MM.1S (cell line): ENCODE measurements around the gene LRMDA.

Experiments used
- EZH2 ChIP-seq: fragments of 300-600 bp; sonication (generic); optimal IDR thresholded peaks from 2 replicates; pipeline ENCODE3; 2017; ENCODE audit warnings: low read depth, mild to moderate bottlenecking, antibody characterized with exemption, low read length, mixed read lengths
- EZH2phosphoT487 ChIP-seq: fragments of 300-600 bp; sonication (generic); IDR thresholded peaks from 2 replicates; pipeline ENCODE4 v1.6.1; 2018; ENCODE audit warnings: antibody characterized with exemption, low read length
- TF ChIP-seq, protein P1 (sequence below): fragments of 300-600 bp; sonication (generic); IDR thresholded peaks from 2 replicates; pipeline ENCODE4 v1.5.1; 2016; ENCODE audit warnings: antibody characterized with exemption, low read length, mixed read lengths

DNA sequence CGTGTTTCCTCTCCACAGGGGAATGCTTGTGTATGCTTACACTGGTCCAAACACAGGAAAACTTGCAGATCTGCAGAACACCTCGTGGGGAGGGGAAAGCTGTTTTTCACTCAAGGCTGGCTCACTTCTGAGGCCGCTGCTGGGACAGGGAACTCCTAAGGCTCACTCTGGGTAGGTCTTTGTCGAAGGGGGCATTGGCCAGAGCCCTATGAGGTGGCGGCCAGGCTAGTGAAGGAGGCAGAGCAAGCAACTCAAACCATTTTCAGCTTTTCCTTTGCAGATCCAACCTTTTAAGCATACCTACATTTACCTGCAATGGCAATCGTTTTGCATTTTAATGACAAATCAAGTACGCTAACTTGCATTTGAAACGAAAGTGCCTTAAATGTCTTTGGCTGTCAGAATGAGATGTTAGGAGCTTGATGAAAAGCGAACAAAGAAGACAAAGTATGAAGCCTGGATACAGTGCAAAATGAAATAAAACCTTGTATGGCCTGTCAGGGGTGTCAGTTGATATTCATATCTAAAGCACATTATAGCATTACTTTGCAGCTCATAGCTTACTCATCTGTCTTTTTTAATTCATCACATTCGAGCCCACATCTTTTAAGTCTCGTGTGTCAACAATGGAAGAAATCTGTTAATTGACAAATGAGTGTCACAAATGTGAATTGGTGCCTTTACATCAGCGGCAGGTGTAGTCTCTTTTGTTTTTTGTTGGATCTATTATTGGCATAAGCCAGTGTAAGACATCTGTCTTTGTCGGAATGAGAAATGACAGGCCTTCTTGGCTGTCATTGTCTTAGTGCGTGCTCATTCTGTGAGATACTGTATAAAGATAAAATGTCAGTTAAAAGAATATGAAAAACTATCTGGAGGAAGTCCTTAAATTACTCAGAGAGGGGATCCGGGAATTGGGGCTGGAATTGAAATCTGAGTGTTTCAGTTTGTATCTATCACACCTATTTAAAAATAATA, 30.5 kb downstream of the LRMDA start:
- TF ChIP-seq, protein P1, sequence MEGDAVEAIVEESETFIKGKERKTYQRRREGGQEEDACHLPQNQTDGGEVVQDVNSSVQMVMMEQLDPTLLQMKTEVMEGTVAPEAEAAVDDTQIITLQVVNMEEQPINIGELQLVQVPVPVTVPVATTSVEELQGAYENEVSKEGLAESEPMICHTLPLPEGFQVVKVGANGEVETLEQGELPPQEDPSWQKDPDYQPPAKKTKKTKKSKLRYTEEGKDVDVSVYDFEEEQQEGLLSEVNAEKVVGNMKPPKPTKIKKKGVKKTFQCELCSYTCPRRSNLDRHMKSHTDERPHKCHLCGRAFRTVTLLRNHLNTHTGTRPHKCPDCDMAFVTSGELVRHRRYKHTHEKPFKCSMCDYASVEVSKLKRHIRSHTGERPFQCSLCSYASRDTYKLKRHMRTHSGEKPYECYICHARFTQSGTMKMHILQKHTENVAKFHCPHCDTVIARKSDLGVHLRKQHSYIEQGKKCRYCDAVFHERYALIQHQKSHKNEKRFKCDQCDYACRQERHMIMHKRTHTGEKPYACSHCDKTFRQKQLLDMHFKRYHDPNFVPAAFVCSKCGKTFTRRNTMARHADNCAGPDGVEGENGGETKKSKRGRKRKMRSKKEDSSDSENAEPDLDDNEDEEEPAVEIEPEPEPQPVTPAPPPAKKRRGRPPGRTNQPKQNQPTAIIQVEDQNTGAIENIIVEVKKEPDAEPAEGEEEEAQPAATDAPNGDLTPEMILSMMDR = no peak
- TF ChIP-seq EZH2 = no peak
- TF ChIP-seq EZH2phosphoT487 = no peak
